Glutamatergic neuron (in vitro differentiated cells): ENCODE measurements around the gene CPSF3. TPM values are rescaled to one million over a fixed set of nuclear protein-coding genes. Genes with fewer than 3 reads are reported as not detected.

Experiments used
- DNase-seq: peaks from one replicate; pipeline ENCODE4 v3.0.0; 2022
- H3K27ac Mint-ChIP-seq: one replicate; pipeline ENCODE4 v1.8.0; 2020; ENCODE audit warnings: mild to moderate bottlenecking, mixed read lengths, inconsistent platforms; ENCODE audit not compliant: unreplicated experiment
- H3K27me3 Mint-ChIP-seq: one replicate; pipeline ENCODE4 v1.8.0; 2020; ENCODE audit warnings: mild to moderate bottlenecking, moderate library complexity, mixed read lengths, inconsistent platforms; ENCODE audit not compliant: unreplicated experiment
- H3K36me3 Mint-ChIP-seq: one replicate; pipeline ENCODE4 v1.8.0; 2020; ENCODE audit warnings: mild to moderate bottlenecking, mixed read lengths, inconsistent platforms; ENCODE audit not compliant: unreplicated experiment
- H3K4me1 Mint-ChIP-seq: one replicate; pipeline ENCODE4 v1.8.0; 2020; ENCODE audit warnings: mild to moderate bottlenecking, low read depth, mixed read lengths, inconsistent platforms; ENCODE audit not compliant: unreplicated experiment
- H3K4me3 Mint-ChIP-seq: one replicate; pipeline ENCODE4 v1.8.0; 2020; ENCODE audit warnings: mild to moderate bottlenecking, mixed read lengths, inconsistent platforms; ENCODE audit not compliant: unreplicated experiment
- H3K9me3 Mint-ChIP-seq: one replicate; pipeline ENCODE4 v1.8.0; 2020; ENCODE audit warnings: mild to moderate bottlenecking, moderate library complexity, mixed read lengths, inconsistent platforms; ENCODE audit not compliant: unreplicated experiment
- long read RNA-seq: library from polyadenylated mRNA; unstranded; transcript quantifications from one replicate; pipeline ENCODE4 v2.0.0, GENCODE V29; 2020; ENCODE audit not compliant: unreplicated experiment
- total RNA-seq: library from RNA; stranded (reverse); fragmentation: NEBNext Ultra II Directional; extraction: Animal tissue kit (Norgen Biotek cat#: 25700); gene quantifications from one replicate; pipeline ENCODE4 v1.2.1, GENCODE V29; 2021; ENCODE audit not compliant: unreplicated experiment
- TF ChIP-seq, protein P1 (sequence below): fragments of 200-600 bp; sonication (generic); IDR thresholded peaks from one replicate; pipeline ENCODE4 v1.5.0; 2021; ENCODE audit not compliant: partially characterized antibody, unreplicated experiment

CPSF3 gene
- total RNA-seq, result 33.3 TPM
- long read RNA-seq, transcript CPSF3-201 (18 exons, 2,345 nt), result major isoform, 47 of 53 reads
- long read RNA-seq, partial matches to known transcripts, result 2 of 53 reads
- long read RNA-seq, other reads (novel, unspliced or antisense), result 4 of 53 reads

DNA sequence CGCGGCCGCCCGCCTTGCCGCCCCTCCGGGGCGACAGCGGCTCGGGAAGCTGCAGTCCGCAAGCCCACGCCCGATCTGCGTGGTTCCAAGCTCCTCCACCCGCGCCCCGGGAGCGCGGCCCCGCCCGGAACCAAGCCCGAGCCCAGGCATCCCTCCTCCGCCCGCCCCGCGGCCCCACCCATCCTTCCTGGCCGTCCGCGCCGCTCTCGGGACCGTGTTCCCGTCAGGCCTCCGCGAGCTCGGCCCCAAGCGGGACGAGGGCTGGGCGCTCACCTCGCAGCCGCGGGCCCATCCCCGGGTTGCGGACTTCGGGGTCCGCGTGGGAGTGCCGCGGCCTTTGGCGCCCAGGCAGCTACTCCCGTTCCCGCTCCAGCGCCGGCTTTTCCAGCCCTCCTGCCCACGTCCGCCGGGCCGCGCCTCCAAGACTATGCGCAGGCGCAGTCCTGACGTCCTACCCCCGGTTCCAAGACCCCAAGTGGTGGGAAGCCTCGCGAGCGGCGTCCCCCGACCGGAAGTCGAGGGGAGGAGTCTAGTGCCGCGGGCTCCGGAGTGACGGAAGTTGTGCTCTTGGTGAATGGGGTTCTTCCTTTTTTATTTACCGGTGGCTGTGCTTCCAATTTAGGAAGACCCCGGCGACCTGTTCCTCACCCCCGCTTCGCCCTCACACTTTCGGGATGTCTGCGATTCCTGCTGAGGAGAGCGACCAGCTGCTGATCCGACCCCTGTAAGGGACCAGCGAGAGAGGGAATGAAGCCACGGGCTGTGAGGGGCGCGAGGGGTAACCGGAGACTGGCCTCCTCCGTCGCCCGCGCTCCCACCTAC, at the start of gene CPSF3, which contains the start of gene ITGB1BP1:
Gene CPSF3 (plus strand): TSS at position 555 of the 822 bp plus-strand sequence. CDS start 120 bp downstream, at position 675.
Gene ITGB1BP1 (minus strand): TSS at position 429 of the 822 bp plus-strand sequence. CDS start 4,831 bp downstream, outside the sequence.
- TF ChIP-seq, protein P1, sequence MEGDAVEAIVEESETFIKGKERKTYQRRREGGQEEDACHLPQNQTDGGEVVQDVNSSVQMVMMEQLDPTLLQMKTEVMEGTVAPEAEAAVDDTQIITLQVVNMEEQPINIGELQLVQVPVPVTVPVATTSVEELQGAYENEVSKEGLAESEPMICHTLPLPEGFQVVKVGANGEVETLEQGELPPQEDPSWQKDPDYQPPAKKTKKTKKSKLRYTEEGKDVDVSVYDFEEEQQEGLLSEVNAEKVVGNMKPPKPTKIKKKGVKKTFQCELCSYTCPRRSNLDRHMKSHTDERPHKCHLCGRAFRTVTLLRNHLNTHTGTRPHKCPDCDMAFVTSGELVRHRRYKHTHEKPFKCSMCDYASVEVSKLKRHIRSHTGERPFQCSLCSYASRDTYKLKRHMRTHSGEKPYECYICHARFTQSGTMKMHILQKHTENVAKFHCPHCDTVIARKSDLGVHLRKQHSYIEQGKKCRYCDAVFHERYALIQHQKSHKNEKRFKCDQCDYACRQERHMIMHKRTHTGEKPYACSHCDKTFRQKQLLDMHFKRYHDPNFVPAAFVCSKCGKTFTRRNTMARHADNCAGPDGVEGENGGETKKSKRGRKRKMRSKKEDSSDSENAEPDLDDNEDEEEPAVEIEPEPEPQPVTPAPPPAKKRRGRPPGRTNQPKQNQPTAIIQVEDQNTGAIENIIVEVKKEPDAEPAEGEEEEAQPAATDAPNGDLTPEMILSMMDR, result no peak
- peak; percentile 99 for DNase-seq
- Mint-ChIP-seq H3K36me3 (no peaks in the 10 kb centered on the region), H3K4me1 (peaks cover 29% of the 10 kb centered on the region), H3K4me3 (peak within 1 kb of the TSS; percentile 87), H3K27me3 (peaks cover 2% of the 10 kb centered on the region), H3K27ac (peak within 1 kb of the TSS; percentile 81), H3K9me3 (peaks cover 4% of the 10 kb centered on the region)

DNA sequence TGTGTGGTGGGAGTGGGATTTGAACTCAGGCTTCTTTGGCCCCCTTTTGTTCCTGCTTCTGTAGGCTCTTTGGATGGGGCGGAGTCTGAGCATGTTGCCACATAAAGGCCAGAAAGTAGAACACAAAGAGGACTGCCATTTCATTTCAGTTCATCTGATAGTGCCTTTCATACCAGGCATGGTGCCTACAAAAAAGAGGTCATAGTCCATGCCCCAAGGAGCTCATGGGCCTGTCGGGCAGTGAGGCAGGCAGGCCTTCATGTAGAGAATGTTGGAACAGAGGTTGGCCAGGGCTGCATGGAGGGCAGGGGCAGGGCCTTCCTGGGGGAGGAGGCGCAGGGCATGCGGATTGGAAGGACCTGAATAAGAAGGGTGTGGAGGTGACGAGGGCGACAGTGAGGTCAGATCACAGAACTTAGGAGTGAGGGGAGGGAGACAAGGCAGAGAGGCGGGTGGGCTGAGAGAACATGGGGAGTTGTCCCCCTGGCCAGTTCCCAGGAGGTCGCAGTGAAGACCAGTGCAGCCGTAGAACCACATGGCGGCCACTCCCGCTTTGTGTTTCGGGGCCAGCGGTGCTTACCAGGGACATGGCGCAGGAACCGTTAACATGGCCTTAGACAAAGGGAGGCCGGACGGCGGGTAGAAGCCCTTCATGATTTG, 49.3 kb upstream of the CPSF3 start:
- H3K4me3 Mint-ChIP-seq, result no peak overlapping the region
- TF ChIP-seq, protein P1, result no peak
- no peaks in the 10 kb centered on the region for H3K36me3 Mint-ChIP-seq
- H3K4me1 Mint-ChIP-seq, result no peaks in the 10 kb centered on the region
- H3K27ac Mint-ChIP-seq, result no peak overlapping the region
- H3K9me3 Mint-ChIP-seq, result peaks cover 2% of the 10 kb centered on the region
- no peak for DNase-seq
- H3K27me3 Mint-ChIP-seq, result peaks cover 2% of the 10 kb centered on the region

DNA sequence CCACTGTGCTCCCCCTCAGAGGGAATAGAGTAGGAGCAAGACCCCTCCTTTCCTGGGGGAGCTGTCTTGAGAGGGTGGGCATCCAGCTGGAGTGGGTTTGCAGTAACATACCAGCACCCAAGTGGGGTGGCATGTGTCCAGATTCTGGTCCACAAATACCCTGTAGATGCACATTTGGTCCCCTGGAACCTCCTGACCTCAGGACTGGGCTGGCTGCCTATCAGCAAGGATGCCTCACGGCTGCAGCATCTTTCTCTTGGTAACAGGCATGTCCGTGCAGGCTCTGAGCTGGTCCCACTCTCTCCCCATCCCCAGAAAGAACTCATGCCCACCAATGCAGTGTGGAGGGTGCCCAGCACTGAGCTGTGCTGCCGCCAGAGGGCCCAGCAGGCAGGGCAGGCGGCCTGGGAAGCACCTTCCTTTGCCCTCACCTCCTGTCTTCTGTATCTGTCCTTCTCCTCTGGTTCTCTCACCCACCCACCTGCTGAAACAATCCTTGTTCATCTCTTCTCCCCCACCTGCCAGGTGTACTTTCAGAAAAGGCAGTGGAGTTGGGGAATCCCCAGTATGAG, 47.5 kb upstream of the CPSF3 start:
- Mint-ChIP-seq H3K9me3 (peaks cover 2% of the 10 kb centered on the region), H3K4me1 (no peaks in the 10 kb centered on the region), H3K27ac (no peak overlapping the region), H3K4me3 (no peak overlapping the region), H3K36me3 (no peaks in the 10 kb centered on the region), H3K27me3 (peaks cover 4% of the 10 kb centered on the region)
- TF ChIP-seq, protein P1, result no peak
- DNase-seq, result no peak

DNA sequence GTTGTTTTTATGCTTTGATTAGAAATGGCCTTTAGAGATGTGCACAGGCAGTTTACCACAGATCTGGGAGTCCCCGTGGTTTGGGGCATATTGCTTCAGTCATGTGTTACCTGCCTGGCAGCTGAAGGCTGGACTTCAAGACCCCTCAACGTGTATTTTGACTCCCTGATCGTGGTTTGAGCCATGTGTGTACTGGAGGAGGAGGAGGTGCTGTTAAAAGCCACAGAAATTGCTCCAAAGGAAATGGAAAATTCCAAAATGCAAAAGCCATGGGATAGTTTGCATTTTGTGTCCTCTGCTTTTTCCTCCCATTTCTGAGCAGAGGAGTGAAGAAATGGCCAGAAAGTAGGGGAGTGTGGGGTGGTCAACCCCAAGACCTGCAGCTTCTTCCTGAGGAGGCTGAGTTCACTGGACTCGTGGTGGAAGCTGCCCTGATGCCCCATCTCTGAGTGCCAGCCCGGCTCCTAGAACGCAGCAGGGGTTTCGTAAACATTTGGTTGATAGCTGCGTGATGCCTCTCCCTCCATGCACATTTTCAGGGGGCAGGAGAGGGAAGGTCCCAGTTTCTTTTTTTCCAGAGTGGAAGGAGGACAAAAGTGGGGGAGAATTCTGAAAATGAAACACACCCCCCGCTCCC, 45.9 kb upstream of the CPSF3 start:
- H3K36me3 Mint-ChIP-seq, result no peaks in the 10 kb centered on the region
- H3K9me3 Mint-ChIP-seq, result peaks cover 2% of the 10 kb centered on the region
- no peak overlapping the region for H3K4me3 Mint-ChIP-seq
- H3K27ac Mint-ChIP-seq, result no peak overlapping the region
- peaks cover 4% of the 10 kb centered on the region for H3K27me3 Mint-ChIP-seq
- DNase-seq, result no peak
- no peaks in the 10 kb centered on the region for H3K4me1 Mint-ChIP-seq
- TF ChIP-seq, protein P1, result no peak
